ENCODE measurements around the gene SQOR.

The SQOR gene

GRCh38 chr15:45704329-45705249 lies 69.8 kb downstream of the SQOR start:
- no peak for DNase-seq

GRCh38 chr15:45705510-45706473 lies 71.0 kb downstream of the SQOR start:
- DNase-seq = peak in 53 of 58 donors; percentile 12 to 82 (median 53)

- no peak for DNase-seq
Observed at GRCh38 chr15:45710657-45711056, 75.8 kb downstream of the SQOR start.

- DNase-seq = peak in 42 of 58 donors; percentile 1 to 73 (median 21)
Observed at GRCh38 chr15:45714590-45715488, 80.0 kb downstream of the SQOR start.

- DNase-seq = no peak
Observed at GRCh38 chr15:45715528-45715927, 80.7 kb downstream of the SQOR start.

- DNase-seq = no peak
Observed at GRCh38 chr15:45719490-45719889, 84.7 kb downstream of the SQOR start.

- DNase-seq = no peak
Observed at GRCh38 chr15:45720183-45720582, 85.4 kb downstream of the SQOR start.

GRCh38 chr15:45728641-45729040 lies 93.8 kb downstream of the SQOR start:
- DNase-seq = no peak

GRCh38 chr15:45729141-45729540 lies 94.3 kb downstream of the SQOR start:
- DNase-seq = no peak

- no peak for DNase-seq
Observed at GRCh38 chr15:45731343-45731742, 96.5 kb downstream of the SQOR start.

GRCh38 chr15:45732662-45733061 lies 97.8 kb downstream of the SQOR start:
- DNase-seq = peak in 6 of 58 donors; percentile 1 to 48 (median 11)

GRCh38 chr15:45734260-45734711 lies 99.5 kb downstream of the SQOR start:
- DNase-seq = no peak
